Esophagus muscularis mucosa (tissue), 3 donors: Measurements from ENCODE around the gene KMT5B.

Experiments
- POLR2A ChIP-seq: fragments of 450-650 bp; IDR thresholded peaks from one replicate; pipeline ENCODE4 v1.6.1; 2017; ENCODE audit warnings: antibody characterized with exemption, moderate library complexity, mild to moderate bottlenecking, low read depth
- TF ChIP-seq, protein P1 (sequence below), 3 experiments: fragments of 200-600 bp in 2 of 3; fragments of 450-650 bp in 1 of 3; sonication (generic) in 2 of 3; IDR thresholded peaks; one replicate each; pipeline ENCODE4 v1.5.1; 2017 to 2019; ENCODE audit warnings: antibody characterized with exemption in 3 of 3, mild to moderate bottlenecking in 2 of 3, moderate library complexity in 1 of 3

DNA sequence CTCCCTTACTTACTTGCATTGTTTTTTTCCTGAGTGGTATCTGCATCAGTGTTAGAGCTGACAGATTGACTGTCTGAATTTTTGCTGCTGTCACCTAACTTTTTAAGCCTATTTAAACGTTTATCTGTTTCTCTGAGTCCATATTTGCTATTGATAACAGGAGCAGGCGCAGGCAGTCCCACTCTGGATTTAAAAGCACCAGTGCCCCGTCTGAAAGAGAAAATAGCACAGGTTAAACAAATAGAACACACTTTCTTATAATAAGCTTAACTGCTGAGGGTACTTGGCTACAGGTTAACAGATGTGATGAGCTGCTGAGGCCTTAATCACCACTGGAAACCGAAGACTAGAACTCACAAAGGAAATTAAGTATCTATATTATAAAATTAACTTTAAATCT, 46.1 kb downstream of the KMT5B start:
- TF ChIP-seq, protein P1, sequence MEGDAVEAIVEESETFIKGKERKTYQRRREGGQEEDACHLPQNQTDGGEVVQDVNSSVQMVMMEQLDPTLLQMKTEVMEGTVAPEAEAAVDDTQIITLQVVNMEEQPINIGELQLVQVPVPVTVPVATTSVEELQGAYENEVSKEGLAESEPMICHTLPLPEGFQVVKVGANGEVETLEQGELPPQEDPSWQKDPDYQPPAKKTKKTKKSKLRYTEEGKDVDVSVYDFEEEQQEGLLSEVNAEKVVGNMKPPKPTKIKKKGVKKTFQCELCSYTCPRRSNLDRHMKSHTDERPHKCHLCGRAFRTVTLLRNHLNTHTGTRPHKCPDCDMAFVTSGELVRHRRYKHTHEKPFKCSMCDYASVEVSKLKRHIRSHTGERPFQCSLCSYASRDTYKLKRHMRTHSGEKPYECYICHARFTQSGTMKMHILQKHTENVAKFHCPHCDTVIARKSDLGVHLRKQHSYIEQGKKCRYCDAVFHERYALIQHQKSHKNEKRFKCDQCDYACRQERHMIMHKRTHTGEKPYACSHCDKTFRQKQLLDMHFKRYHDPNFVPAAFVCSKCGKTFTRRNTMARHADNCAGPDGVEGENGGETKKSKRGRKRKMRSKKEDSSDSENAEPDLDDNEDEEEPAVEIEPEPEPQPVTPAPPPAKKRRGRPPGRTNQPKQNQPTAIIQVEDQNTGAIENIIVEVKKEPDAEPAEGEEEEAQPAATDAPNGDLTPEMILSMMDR (IDR thresholded peaks at IDR 0.05) = no peak
- TF ChIP-seq POLR2A = no peak
